Renal cortical epithelial cell (primary cell): Measurements from ENCODE around the gene GPSM1. TPM values are rescaled to one million over a fixed set of nuclear protein-coding genes. Genes with fewer than 3 reads are reported as not detected.
"Not testable (repeated sequence)": the region's sequence is repeated elsewhere in the genome, so short reads cannot be mapped to it uniquely, and the experiment has no call there.

ENCODE experiments used
- DNase-seq: peaks from one replicate; pipeline ENCODE4 v3.0.0-alpha.2; 2011; ENCODE audit warnings: low read depth
- total RNA-seq: library from RNA; depleted of rRNA; stranded (reverse); fragments of >200 nt; gene quantifications from 2 replicates; pipeline ENCODE4 v1.2.3, GENCODE V29; 2014

The GPSM1 gene
- total RNA-seq, 1 donor from 2014 or later = 23.6 TPM

DNA sequence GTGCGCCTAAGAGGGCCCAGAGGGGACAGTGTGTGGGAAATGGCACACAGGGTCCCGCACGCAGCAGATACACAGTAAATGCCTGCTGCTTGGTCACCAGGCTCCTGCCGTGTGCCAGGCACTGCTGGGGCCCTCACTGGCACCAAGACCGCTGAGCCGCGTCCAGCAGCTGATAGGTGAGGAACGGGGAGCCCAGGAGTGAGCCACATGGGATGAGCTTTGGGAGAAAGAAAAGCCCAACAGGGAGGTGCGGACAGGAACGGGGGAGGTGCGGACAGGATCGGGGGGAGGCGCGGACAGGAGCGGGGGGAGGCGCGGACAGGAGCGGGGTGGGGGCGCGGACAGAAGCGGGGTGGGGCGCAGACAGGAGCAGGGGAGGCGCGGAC lies 16.5 kb downstream of the GPSM1 start:
- DNase-seq = no peak

DNA sequence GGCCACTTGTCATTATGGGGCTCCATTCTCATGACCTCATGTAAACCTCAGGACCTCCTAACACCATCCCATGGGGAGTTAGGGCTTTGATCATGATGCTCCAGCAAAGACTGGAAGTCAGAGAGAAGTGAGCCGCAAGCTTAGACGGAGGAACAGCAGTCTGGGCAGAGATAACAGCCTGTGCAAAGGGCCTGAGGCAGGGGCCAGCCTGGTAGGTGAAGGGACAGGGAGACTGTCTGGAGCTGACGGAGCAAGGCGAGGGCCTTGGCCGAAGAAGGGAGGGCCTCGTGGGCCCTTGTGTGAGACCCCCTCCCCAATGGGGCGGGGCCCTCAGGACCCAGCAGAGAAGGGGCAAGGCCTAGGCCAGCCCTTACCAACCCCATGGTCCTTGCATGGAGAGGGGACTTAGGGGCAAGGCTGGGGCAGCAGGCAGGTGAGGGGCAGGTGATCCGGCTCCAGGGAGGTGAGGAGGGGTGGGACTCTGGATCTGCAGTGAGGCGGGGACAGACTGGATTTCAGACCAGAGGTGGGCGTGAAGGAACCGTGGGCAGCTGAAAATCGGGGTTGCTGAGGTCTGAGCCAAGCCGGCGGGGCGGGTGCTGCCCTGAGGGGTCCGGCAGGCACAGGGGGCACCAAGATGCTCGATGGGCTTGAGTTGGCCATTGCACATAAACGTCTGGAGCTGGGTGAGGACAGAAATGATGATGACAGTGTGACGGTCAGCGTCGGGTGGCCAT lies 17.4 kb downstream of the GPSM1 start:
- DNase-seq = no peak

DNA sequence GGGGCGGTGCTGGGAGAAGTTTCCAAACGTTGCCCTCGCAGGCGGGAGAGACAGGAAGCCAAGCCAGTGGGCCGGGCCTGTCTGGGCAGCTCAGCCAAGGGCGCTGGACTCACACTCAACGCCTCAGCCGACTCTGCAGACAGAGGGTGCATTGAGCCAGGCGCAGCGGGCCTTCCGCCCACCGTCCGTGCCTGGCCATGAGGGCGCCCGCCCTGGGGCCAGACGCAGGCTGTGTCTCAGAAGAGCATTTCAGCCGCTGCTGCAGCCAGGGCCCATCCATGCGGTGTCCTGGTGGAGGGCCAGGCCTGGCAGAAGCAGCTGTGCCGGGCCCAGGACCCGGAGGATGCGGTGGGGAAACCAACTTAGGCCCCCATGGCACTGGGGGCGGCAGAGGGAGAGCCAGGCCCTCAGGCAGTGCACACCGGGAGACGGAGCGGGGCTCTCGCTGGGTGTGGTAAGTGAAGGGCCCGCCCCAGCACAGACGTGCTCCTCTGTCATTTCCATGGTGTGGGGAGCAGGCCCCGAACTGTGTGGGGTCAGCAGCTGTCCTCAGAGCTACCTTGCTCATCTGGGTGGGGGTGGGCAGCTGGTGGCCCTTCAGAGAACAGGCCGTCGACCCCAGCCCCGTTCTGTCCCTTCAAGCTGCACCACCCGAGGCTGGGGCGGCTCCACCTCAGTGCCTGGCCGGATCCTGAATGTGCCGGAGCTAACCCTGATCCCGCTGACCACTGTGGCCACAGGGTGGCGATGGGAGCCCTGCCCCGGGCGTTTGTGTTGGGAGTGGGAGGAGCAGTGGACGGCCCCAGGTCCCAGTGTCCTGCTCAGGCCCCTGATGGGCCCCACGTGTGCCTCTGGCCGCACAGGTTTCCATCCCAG lies 18.2 kb downstream of the GPSM1 start:
- peak; percentile 27 for DNase-seq

DNA sequence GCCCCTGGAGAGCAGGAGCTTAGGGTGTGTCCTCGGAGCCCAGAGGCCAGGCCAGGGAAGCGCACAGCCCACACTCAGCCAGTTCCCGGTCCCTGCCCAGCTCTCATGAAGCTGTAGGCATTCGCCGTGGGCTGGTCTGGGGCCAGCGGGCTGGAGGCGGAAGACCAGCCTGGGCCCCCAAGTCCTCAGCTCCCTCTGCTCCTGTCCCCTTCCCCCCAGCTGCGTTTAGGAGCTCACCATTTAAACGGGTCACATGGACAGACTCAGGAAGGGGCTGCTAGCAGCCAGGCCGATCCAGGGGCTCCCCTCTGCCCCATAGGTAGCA lies 18.8 kb downstream of the GPSM1 start:
- DNase-seq = no peak

DNA sequence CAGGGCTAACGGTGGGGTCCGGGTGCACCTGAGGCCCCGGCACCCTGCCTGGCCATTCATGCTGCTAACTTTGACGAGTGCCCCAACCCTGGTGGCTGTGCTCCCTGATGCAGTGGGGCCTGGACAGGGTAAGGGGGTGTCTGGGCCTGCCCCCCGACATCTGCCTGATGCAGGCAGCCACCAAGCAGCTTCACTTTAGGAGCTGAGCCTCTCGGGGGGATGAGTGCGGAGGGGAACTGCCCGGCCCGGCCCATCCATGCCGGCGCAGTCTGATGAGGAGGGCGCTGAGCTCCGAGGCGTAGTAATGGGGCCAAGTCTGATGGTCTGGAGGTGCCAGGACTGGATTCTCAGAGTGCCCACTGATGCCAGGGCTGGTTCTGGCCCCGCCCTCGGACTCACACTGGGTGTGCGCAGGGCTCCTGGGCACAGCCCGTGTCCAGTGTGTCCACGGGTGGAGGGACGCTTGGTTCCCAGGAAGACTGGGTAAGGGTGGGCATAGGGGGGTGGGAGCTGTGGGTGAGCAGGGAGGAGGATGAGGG lies 19.7 kb downstream of the GPSM1 start:
- no peak for DNase-seq

DNA sequence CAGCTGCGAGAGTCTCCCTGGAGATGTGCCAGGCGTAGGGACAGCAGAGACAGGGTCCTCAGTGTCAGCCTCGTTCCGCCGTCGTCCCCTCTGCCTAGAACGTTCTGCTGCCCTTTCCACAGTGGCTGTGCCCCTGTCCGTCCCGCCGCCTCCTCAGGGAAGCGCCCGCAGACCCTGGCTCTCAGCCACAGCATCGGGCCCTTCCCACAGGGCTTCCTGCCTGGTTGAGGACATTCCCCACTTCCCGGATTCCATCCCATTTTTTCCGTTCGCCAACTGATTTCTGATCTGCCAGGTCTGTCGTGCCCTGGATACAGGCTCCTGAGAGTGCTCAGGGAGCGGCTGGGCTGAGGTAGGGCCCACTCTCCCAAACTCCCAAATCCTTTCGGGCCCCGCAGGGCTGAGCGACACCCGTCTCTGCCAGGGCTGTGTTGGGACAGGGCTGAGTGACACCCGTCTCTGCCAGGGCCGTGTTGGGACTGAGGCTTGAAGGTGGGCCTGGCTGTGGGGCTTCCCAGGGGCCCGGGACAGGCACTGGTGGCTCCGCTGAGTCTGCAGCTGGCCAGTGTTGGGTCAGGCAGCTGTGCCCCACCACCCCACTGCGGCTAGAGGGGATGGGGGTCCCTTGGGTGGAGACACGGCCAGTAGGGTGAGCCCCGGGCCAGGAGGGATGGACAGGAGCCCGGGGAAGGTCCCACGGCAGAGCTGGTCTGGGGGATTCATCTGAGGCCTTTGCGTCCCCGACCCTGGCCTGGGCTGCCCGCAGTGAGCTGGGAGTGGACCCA lies 20.3 kb downstream of the GPSM1 start:
- DNase-seq = no peak

DNA sequence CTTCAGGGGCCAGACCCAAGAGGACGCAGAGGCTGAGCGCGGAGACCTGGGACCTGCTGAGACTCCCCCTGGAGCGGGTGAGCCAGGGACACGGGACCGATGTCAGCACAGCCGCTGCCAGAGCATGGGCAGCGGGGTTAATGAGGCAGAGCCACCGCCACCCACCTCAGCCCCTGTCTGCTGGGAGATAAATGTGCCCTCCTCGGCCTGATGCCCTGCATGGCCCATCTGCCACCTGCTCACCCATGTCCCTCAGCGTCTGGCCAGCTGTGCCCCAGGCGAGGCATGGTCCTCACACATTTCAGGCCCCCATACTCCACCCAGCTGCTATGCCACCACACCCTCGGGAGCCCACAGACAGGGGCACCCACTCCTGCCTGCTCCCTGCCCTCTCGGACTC lies 21.4 kb downstream of the GPSM1 start:
- DNase-seq = no peak

DNA sequence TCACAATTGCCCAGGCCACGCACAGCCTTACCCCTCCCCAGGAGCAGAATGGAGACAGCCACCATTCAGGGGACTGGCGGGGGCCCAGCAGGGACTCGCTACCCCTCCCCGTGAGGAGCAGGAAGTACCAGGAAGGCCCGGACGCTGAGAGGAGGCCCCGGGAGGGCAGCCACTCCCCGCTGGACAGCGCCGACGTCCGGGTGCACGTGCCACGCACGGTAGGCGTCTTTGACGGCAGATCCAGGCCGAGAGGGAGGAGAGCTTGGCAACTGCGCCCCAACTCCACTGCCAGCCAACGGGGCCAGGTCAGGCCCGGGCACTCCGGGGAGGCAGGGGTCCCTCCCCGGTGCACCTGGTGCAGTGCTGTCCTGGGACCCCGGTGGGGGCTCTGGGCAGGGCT lies 22.2 kb downstream of the GPSM1 start:
- DNase-seq = no peak

DNA sequence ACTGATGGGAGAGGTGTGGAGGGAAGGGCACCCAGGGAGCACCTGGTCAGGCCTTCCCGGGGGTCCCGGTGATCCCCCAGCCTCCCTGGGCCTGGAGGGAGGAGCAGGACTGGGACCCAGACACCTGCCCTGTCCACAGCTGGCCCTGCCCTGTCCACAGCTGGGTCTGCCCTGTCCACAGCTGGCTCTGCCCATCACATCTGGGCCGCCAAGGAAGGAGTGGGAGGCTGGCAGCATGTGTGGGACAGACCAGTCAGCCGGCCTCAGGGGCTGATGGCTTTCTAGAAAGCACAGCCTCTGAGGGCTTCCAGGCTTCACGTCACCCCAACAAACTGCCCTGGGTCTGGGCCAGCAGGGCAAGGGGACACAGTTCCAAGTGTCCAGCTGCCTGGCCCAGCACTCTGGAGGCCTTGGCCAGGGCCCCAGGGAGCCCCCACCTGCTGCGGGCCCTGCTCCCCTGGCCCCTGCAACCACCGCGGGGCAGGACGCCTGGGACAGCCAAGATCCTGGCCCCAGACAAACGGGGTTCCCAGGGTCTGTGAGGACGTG lies 24.0 kb downstream of the GPSM1 start:
- no peak for DNase-seq

DNA sequence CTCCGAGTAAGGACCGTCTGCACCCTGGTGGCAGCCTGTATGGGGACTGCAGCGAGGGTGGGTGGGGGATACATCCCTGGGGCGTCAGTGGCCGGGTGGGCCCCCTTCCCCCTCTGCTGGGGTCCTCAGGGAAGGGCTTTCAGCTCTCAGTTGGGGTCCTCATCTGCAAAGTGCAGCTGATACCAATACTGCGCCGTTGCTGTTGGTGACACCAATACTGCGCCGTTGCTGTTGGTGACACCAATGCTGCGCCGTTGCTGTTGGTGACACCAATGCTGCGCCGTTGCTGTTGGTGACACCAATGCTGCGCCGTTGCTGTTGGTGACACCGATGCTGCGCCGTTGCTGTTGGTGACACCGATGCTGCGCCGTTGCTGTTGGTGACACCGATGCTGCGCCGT lies 24.5 kb downstream of the GPSM1 start:
- DNase-seq = not testable (repeated sequence)

DNA sequence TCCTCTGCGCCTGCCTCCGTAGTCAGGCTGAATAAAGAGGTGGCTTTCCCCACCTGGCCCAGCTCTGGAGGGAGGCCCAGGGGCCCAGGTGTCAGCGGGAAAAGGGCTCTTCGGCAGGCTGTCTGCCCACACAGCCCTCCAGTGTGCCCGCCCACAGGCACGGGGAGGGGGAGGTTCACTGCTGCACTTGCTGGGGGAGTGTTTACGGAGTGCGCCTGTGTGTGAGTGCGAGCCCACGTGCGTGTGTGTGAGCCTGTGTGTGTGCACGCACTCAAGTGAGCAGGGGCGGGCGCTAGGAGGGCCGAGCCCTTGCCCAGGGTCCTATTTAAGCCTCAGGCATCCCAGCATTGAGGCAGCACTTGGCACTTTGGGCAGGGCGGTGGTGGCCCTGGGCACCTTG lies 25.3 kb downstream of the GPSM1 start:
- DNase-seq = no peak

DNA sequence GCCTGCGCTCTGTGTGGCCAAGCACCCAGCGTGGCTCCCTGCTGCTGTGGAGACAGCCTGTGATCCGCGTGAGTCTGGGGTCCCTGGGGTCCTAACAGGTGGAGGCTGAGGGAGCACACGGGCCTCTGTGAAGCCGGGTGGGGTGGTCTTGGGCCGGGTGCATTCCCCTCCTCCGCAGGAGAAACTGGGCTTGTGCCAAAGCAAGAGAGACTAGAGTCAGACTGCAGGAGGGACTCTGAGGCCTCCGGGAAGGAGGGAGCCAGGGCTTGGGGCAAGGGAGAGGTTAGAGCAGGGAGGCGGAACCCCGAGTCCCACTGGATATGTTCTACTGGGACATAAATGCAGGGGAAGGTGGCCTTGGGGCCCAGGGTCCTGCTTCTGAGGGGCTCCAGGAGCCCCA lies 25.7 kb downstream of the GPSM1 start:
- DNase-seq = no peak

DNA sequence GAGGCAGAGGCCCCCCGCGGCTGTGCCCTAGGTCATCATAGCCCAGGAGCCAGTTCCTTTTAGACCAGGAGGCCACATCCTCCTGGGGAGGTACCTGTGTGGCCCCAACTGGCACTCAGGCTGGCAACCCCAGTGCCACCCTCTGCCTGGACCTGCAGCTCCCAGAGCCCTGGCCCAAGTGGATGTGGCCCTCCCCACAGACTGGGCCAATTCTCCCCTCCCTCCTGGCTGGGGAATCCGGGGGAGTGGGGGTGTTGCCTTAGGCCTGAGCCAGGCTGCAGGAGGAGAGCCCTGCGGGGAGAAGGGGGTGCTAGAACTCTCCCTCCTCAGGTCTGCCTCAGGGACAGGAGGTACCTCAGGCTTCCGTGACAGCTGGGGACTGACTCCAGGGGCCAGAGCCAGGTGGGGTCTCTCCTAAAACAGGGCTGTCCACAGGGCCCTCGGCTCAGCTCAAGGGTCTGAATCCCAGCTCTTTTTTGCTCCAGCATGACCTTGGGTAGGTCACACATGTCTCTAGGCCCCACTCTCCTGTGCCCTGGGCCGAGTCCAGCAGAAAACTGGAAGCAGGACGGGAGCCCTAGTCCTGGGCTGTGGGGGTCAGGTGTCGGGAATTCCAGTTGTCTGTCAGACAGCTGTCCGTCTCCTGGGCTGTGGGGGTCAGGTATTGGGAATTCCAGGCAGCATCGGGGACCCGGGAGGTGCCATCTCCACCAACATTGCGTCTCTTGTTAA lies 26.6 kb downstream of the GPSM1 start:
- no peak for DNase-seq

DNA sequence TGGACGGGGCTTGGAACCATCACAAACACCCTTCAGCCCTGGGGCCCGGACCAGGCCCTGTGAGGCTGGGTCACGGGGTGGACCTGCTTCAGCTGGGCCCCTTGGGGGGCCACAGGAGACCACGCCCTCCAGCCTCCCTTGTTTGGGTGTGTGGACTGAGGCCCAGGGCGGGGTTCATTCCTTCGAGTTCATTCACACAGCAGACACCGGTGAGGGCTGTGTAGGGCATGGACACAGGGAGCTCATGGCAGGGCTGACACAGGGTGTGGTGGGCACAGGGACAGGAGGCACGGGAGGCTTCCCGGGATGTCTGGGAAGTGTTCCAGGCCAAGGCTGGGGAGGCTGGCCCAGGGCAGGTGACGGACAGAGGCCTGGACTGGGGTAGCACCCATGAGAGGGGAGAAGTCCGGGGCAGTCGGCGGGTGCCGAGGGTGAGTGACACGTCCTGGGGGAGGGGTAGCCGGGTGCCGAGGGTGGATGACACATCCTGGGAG lies 27.3 kb downstream of the GPSM1 start:
- peak; percentile 8 for DNase-seq

DNA sequence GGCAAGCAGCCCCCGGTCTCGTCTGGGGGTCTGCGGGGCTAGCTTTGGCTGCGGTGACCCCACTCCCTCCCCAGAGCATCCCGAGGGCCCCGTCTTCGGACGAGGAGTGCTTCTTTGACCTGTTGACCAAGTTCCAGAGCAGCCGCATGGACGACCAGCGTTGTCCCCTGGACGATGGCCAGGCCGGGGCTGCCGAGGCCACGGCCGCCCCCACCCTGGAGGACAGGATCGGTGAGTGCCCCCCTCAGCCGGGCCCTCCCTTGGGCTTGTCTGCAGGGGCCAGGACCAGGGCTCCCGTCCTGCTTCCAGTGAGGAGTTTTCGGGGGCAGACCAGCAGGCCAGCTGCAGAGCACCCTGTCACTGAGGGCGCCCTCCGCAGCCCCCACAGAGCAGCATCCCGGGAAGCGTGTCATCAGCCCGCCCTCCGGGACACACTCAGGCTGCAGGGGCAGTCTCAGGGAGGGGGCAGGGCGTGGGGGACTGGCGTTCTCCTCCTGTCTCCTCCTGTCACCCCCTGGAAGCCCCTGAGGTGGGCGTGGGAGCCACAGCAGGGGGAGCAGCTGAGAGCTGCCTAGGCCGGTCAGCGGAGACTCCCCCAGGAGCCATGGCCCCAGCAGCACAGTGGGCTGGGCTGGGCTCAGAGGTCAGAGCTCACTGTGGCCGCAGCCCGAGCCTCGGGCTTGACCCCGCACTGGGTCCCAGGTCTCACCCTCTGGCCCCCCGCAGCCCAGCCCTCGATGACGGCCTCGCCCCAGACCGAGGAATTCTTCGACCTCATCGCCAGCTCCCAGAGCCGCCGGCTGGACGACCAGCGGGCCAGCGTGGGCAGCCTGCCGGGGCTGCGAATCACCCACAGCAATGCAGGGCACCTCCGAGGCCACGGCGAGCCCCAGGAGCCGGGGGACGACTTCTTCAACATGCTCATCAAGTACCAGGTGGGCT lies 28.5 kb downstream of the GPSM1 start:
- no peak for DNase-seq

DNA sequence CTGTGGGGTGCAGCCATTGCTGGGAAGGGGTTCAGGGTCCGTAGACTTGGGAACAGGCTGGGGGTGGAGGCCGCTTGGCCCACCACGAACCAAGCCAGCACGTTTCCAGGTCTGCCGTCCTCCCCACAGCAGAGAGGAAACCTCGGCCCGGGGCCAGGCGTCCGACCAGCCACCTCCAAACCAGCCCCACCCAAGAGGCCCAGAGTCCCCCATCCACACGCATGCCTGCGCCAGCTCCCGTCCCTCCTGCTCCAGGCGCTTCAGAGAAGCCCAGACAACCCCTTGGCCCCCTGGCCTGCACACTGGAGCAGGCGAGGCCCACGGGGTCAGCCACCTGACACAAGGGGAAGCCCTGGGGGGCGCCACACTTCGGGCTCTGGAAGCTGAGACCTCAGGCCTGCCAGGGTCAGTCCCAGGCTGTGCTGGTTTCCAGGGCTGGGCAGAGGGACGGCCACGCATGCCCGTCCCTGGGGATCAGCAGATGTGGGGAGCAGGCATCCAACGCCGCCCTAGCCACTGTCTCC lies 29.9 kb downstream of the GPSM1 start:
- no peak for DNase-seq

DNA sequence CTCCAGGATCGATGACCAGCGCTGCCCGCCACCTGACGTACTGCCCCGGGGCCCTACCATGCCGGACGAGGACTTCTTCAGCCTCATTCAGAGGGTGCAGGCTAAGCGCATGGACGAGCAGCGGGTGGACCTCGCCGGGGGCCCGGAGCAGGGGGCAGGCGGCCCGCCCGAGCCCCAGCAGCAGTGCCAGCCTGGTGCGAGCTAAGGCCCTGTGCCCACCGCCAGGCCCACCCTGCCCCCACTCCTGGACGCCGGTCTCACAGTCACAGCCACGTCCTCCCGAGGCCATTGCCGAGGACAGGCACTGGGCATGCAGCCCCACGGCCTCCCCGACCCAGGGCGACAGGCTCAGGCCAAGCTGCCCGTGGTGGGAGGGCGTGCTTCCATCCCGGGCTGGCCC lies 30.7 kb downstream of the GPSM1 start:
- DNase-seq = no peak

DNA sequence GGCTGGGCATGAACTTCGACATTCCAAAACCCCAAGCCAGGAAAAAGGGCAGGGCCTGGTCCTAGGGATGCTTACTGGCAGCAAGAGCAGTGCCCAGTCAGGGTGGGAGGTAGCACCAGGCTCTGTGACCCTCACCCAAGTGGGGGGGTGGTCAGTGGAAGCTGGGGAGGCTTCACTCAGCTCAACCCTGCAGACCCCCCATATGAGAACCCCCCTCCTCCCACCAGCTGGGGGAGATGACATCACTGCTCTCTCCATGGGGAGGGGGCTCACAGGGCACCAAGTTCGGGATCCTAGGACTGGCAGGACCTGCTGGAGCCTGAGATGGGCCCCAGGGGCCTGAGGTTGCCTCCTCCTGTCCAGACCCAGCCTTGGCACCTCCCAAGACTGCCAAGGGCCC lies 31.5 kb downstream of the GPSM1 start:
- no peak for DNase-seq

DNA sequence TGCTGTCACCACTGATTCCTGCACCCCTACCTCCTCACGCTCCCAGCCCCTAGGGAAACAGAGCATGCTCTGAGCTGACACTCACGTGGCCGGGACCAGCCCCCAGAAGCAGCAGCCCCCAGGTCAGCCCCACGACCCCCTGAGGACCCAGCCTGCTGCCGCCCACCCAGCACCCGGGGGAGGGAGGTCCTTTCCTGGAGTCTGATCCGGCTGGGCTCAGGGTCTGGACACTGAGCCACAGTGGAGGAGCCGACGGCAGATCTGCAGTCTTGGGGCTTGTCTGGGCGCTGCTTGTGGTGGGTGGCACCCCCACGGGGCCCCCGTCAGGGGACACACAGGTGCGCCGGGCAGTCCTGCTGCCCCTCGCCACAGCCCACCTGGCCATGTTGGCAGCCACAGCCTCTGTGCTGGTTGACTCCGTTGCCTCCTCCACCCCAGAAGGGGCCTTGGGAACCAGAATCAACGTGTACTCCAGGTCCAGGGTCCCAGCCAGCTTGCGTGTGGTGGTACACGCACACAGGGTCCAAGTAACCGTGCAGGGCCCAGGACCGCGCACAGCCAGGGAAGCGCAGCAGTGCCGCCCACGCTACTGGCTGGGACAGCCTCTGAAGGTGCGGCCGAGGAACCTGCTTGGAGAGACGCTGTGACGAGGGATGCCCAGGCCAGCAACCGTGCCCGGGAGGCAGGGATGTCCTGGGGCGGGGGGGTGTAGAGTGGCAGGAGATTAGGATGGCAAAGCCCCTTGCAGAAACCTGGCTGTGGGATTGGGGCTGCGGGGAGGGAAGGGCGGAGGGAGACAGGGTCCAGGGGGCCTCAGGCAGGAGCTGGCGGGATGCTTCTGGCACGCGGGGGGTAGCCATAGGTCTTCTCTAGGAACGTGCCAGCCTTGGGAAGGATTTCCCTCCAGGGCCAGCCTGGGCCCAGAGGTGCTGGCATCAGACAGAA lies 32.7 kb downstream of the GPSM1 start:
- DNase-seq = no peak
